Testis (tissue), 3 donors: ENCODE measurements around the gene TSPYL4. TPM values are rescaled to one million over a fixed set of nuclear protein-coding genes. Genes with fewer than 3 reads are reported as not detected.

Experiments used
- DNase-seq: peaks from one replicate; pipeline ENCODE4 v3.0.0-alpha.2; 2019
- H3K27ac ChIP-seq, 2 donors: fragments of 200-600 bp; sonication (generic); one replicate each; pipeline ENCODE4 v1.5.1; 2019
- H3K27me3 ChIP-seq: fragments of 200-600 bp; sonication (generic); one replicate; pipeline ENCODE4 v1.5.1; 2019
- H3K36me3 ChIP-seq: fragments of 200-600 bp; sonication (generic); one replicate; pipeline ENCODE4 v1.5.1; 2017; ENCODE audit warnings: low read depth; ENCODE audit errors: missing control alignments
- H3K4me1 ChIP-seq: fragments of 200-600 bp; sonication (generic); one replicate; pipeline ENCODE4 v1.5.1; 2019
- H3K4me3 ChIP-seq, 2 donors: fragments of 200-600 bp; sonication (generic); one replicate each; pipeline ENCODE4 v1.5.1; 2017 to 2019
- H3K9me3 ChIP-seq: fragments of 200-600 bp; sonication (generic); one replicate; pipeline ENCODE4 v1.5.1; 2017
- POLR2A ChIP-seq: fragments of 450-650 bp; IDR thresholded peaks from one replicate; pipeline ENCODE4 v1.6.1; 2017; ENCODE audit warnings: antibody characterized with exemption, mild to moderate bottlenecking, moderate library complexity
- WGBS, 2 donors: methylation state at CpG; one replicate each; pipeline ENCODE4 v1.1.5; 2018; 5-methylcytosine and 5-hydroxymethylcytosine counted together
- intact Hi-C: fragments of 100-400 bp; cut with DNase I; formaldehyde crosslinking; loops from one replicate; pipeline ENCODE4 v1.15.1; 2023; ENCODE audit warnings: low total_unique reads
- polyA plus RNA-seq: library from polyadenylated mRNA; stranded (reverse); fragments of 350-450 nt; fragmentation: Illumina TruSeq; extraction: RNeasy Lipid Tissue Mini Kit (QIAGEN cat#74804); gene quantifications from one replicate; pipeline ENCODE4 v1.2.3, GENCODE V29; 2014; ENCODE audit warnings: low read depth, low replicate concordance; ENCODE audit not compliant: insufficient read depth
- total RNA-seq, 2 donors: library from RNA; depleted of rRNA; stranded (reverse); fragments of >200 nt; gene quantifications; one replicate each; pipeline ENCODE4 v1.2.3, GENCODE V29; 2016
- TF ChIP-seq, protein P1 (sequence below), 3 experiments: fragments of 450-650 bp in 2 of 3; fragments of 200-600 bp in 1 of 3; sonication (generic) in 1 of 3; IDR thresholded peaks; one replicate each; pipeline ENCODE4 v1.5.1; 2016 to 2019; ENCODE audit warnings: antibody characterized with exemption in 3 of 3, mild to moderate bottlenecking in 2 of 3, moderate library complexity in 1 of 3

The TSPYL4 gene
- total and polyA plus RNA-seq, 3 donors from 2014 or later: 27.9 to 39.8 (median 33.1) TPM

DNA sequence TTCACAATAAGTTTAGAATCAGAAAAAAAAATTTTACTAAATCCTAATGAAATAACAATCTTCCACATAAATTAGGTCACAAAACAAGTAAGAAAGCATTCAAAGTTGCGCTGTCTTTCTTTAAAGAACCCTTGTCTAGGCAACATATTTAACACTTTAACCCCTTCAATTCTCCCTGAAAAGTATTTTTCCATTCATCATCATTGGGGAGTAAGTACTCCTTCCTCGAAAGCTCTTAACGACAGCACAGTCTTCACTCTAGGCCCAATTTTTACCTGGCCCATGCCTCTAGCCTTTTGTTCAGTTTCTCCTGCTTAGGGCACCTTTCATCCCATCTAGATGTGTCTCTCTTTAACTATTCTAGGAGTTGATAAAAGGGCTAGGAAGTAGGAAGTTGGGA lies 23.2 kb upstream of the TSPYL4 start:
- Histone ChIP-seq H3K27me3 (no peaks in the 10 kb centered on the region), H3K9me3 (no peaks in the 10 kb centered on the region), H3K27ac (peak overlapping the region; percentile 21 to 48), H3K36me3 (no peaks in the 10 kb centered on the region), H3K4me1 (peaks cover 28% of the 10 kb centered on the region), H3K4me3 (peak overlapping the region; percentile 85 to 100)
- no peak for TF ChIP-seq POLR2A
- TF ChIP-seq, protein P1, sequence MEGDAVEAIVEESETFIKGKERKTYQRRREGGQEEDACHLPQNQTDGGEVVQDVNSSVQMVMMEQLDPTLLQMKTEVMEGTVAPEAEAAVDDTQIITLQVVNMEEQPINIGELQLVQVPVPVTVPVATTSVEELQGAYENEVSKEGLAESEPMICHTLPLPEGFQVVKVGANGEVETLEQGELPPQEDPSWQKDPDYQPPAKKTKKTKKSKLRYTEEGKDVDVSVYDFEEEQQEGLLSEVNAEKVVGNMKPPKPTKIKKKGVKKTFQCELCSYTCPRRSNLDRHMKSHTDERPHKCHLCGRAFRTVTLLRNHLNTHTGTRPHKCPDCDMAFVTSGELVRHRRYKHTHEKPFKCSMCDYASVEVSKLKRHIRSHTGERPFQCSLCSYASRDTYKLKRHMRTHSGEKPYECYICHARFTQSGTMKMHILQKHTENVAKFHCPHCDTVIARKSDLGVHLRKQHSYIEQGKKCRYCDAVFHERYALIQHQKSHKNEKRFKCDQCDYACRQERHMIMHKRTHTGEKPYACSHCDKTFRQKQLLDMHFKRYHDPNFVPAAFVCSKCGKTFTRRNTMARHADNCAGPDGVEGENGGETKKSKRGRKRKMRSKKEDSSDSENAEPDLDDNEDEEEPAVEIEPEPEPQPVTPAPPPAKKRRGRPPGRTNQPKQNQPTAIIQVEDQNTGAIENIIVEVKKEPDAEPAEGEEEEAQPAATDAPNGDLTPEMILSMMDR (IDR thresholded peaks at IDR 0.05): no peak
- intact Hi-C loops: no loop called here
- WGBS, 2 donors: 7 to 12% methylated on average over 3 of the region's 3 CpGs
- no peak for DNase-seq

DNA sequence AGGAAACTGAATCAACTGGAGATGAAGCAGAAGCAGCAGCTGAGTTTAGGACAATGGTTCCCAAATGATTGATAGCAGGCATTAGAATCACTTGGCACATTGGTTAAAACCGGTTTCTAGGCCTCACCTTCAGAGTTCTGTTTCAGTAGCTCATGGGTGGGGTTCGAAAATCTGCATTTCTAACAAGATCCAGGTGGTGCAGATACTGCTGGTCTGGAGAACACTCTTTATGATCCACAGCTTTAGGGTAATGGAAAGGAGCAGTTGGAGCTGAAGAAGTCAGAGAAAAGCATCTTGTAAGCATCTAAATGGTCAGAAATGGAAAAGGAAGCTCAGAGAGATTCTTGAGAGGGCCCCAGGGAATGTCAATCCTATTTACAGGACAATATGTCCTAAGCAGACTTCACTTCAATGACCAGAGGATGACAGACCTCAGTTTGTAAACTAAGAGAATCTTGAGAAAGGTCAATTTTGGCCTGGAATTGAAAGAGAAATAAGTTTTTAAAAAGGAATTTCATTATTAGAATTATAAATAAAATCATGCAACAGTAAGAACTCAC lies 17.4 kb upstream of the TSPYL4 start:
- Histone ChIP-seq H3K27me3 (no peaks in the 10 kb centered on the region), H3K9me3 (no peaks in the 10 kb centered on the region), H3K27ac (no peak overlapping the region), H3K4me3 (no peak overlapping the region), H3K4me1 (peaks cover 20% of the 10 kb centered on the region), H3K36me3 (no peaks in the 10 kb centered on the region)
- no peak for TF ChIP-seq POLR2A
- no peak for DNase-seq
- 76 to 80% methylated on average over 2 of the region's 2 CpGs for WGBS, 2 donors
- intact Hi-C loops: no loop called here

GRCh38 chr6:116268589-116269293 lies 14.9 kb upstream of the TSPYL4 start:
- no peak for TF ChIP-seq POLR2A
- TF ChIP-seq, protein P1 (IDR thresholded peaks at IDR 0.05): peak; percentile 54 to 83 (median 79)
- no peaks in the 10 kb centered on the region for H3K27me3 ChIP-seq
- intact Hi-C loops: no loop called here
- no peaks in the 10 kb centered on the region for H3K4me1 ChIP-seq
- H3K9me3 ChIP-seq: no peaks in the 10 kb centered on the region
- no peak overlapping the region for H3K27ac ChIP-seq
- DNase-seq: no peak
- no peak overlapping the region for H3K4me3 ChIP-seq
- no peaks in the 10 kb centered on the region for H3K36me3 ChIP-seq
- WGBS, 2 donors: 31 to 44% methylated on average over 3 of the region's 3 CpGs

DNA sequence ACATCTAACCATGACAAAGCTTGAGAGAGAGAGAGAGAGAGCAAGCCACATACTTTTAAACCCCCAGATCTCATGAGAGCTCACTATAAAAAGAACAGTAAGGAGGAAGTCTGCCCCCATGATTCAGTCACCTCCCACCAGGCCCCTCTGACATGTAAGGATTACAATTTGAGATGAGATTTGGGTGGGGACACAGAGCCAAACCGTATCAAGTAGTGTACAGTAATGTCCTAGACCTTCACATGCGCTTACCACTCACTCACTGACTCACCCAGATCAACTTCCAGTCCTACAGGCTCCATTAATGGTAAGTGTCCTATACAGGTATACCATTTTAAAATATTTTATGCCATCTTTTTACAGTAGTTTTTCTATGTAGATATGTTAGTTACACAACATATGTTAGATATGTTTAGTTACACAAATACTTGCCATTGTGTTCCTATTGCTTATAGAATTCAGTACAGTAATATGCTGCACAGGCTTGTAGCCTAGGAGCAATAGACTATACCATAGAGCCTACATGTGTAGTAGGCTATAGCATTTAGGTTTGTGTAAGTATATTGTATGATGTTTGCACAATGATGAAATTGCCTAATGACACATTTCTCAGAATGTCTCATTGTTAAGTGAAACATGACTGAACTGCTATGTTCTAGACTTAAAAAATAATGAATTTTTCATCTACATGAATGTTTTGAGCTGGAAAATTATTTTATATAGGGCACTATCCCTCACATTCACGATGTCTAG lies 14.1 kb upstream of the TSPYL4 start:
- Histone ChIP-seq H3K27ac (no peak overlapping the region), H3K9me3 (no peaks in the 10 kb centered on the region), H3K4me1 (no peaks in the 10 kb centered on the region), H3K4me3 (no peak overlapping the region), H3K27me3 (no peaks in the 10 kb centered on the region), H3K36me3 (no peaks in the 10 kb centered on the region)
- WGBS, 2 donors: 57 to 72% methylated on average over 3 of the region's 3 CpGs
- DNase-seq: no peak
- intact Hi-C loops: no loop called here
- TF ChIP-seq, protein P1 (IDR thresholded peaks at IDR 0.05): no peak
- TF ChIP-seq POLR2A: no peak

- no peak for DNase-seq
- no peak for TF ChIP-seq POLR2A
- TF ChIP-seq, protein P1 (IDR thresholded peaks at IDR 0.05): no peak
- H3K27ac ChIP-seq: no peak overlapping the region
- intact Hi-C loops: no loop called here
- H3K36me3 ChIP-seq: no peaks in the 10 kb centered on the region
- no peaks in the 10 kb centered on the region for H3K4me1 ChIP-seq
- H3K4me3 ChIP-seq: no peak overlapping the region
- H3K27me3 ChIP-seq: no peaks in the 10 kb centered on the region
- no peaks in the 10 kb centered on the region for H3K9me3 ChIP-seq
Measured at GRCh38 chr6:116266803-116267202, 12.9 kb upstream of the TSPYL4 start.
